Suprapubic skin (tissue), 4 donors: Measurements from ENCODE around the gene KCTD4. TPM values are rescaled to one million over a fixed set of nuclear protein-coding genes. Genes with fewer than 3 reads are reported as not detected.
"Not testable (repeated sequence)": the region's sequence is repeated elsewhere in the genome, so short reads cannot be mapped to it uniquely, and the experiment has no call there.

ENCODE experiments used
- DNase-seq, 2 donors: peaks; one replicate each; pipeline ENCODE4 v3.0.0-alpha.2; 2019; ENCODE audit warnings: low spot score in 2 of 2
- H3K27ac ChIP-seq: fragments of 200-600 bp; sonication (generic); one replicate; pipeline ENCODE4 v1.5.1; 2019
- H3K27me3 ChIP-seq: fragments of 200-600 bp; sonication (generic); one replicate; pipeline ENCODE4 v1.5.1; 2019
- H3K36me3 ChIP-seq: fragments of 200-600 bp; sonication (generic); one replicate; pipeline ENCODE4 v1.5.1; 2019
- H3K4me1 ChIP-seq: fragments of 200-600 bp; sonication (generic); one replicate; pipeline ENCODE4 v1.5.1; 2019
- H3K4me3 ChIP-seq: fragments of 200-600 bp; sonication (generic); one replicate; pipeline ENCODE4 v1.5.1; 2019; ENCODE audit warnings: mild to moderate bottlenecking
- H3K9me3 ChIP-seq: fragments of 200-600 bp; sonication (generic); one replicate; pipeline ENCODE4 v1.5.1; 2019
- EP300 ChIP-seq: sonication (generic); formaldehyde crosslinking; IDR thresholded peaks from one replicate; pipeline ENCODE4 v1.6.1; 2017; ENCODE audit warnings: antibody characterized with exemption
- POLR2A ChIP-seq, 2 donors: fragments of 450-650 bp; IDR thresholded peaks; one replicate each; pipeline ENCODE4 v1.6.1; 2017; ENCODE audit warnings: antibody characterized with exemption in 2 of 2, mild to moderate bottlenecking in 2 of 2, moderate library complexity in 2 of 2
- POLR2AphosphoS5 ChIP-seq, 3 donors: sonication (generic); formaldehyde crosslinking; IDR thresholded peaks; one replicate each; pipeline ENCODE4 v1.6.1; 2017; ENCODE audit warnings: antibody characterized with exemption in 3 of 3
- WGBS: methylation state at CpG from one replicate; pipeline ENCODE4 v1.1.5; 2018; 5-methylcytosine and 5-hydroxymethylcytosine counted together
- total RNA-seq, 4 donors: library from RNA; depleted of rRNA; stranded (reverse); fragments of >200 nt; gene quantifications; one replicate each; pipeline ENCODE4 v1.1.0, GENCODE V29; 2016
- TF ChIP-seq, protein P1 (sequence below), 2 donors: fragments of 200-600 bp in 1 of 2; fragments of 450-650 bp in 1 of 2; sonication (generic) in 1 of 2; IDR thresholded peaks; one replicate each; pipeline ENCODE4 v1.5.1; 2016 to 2019; ENCODE audit warnings: antibody characterized with exemption in 2 of 2, mild to moderate bottlenecking in 1 of 2, moderate library complexity in 1 of 2

KCTD4 gene
- 1 to 10 TPM in 3 of 4 donors, under 1 TPM in 1; 0.89 to 3.5 (median 2.2) TPM for total RNA-seq

DNA sequence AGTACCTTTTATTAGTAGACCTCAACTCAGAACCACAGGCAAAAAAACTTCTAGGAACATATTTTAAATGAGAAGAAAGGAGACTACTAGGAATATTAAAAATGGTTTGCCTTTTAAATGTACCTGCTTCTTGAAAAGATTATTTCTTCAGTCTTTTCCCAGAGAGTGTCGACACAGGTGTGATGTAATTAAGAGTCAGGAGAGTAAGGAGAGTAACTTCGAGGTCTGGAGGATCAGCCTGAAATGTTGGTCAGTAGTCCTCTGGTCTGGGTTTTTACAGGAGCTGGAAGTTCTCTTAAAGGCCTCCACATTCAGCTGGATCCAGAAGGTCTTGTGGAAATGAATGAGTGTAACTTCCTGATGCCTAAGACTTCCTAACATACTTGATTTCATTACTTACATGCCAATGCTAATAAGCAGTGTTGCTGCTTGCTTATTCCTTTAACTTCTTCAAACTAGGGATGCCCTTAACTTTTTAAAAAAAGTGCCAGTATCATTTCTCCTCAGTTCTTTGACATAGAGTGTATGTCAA is at the start of gene KCTD4:
Gene KCTD4 (minus strand): TSS at position 345 of the 532 bp plus-strand sequence. CDS start 6,478 bp downstream, outside the sequence.
- no peak within 1 kb of the TSS for H3K27ac ChIP-seq
- TF ChIP-seq, protein P1, sequence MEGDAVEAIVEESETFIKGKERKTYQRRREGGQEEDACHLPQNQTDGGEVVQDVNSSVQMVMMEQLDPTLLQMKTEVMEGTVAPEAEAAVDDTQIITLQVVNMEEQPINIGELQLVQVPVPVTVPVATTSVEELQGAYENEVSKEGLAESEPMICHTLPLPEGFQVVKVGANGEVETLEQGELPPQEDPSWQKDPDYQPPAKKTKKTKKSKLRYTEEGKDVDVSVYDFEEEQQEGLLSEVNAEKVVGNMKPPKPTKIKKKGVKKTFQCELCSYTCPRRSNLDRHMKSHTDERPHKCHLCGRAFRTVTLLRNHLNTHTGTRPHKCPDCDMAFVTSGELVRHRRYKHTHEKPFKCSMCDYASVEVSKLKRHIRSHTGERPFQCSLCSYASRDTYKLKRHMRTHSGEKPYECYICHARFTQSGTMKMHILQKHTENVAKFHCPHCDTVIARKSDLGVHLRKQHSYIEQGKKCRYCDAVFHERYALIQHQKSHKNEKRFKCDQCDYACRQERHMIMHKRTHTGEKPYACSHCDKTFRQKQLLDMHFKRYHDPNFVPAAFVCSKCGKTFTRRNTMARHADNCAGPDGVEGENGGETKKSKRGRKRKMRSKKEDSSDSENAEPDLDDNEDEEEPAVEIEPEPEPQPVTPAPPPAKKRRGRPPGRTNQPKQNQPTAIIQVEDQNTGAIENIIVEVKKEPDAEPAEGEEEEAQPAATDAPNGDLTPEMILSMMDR (IDR thresholded peaks at IDR 0.05), result no peak
- TF ChIP-seq POLR2A (IDR thresholded peaks at IDR 0.05), result no peak
- TF ChIP-seq EP300, result no peak
- TF ChIP-seq POLR2AphosphoS5 (IDR thresholded peaks at IDR 0.05), result no peak
- H3K27me3 ChIP-seq, result no peaks in the 10 kb centered on the region

DNA sequence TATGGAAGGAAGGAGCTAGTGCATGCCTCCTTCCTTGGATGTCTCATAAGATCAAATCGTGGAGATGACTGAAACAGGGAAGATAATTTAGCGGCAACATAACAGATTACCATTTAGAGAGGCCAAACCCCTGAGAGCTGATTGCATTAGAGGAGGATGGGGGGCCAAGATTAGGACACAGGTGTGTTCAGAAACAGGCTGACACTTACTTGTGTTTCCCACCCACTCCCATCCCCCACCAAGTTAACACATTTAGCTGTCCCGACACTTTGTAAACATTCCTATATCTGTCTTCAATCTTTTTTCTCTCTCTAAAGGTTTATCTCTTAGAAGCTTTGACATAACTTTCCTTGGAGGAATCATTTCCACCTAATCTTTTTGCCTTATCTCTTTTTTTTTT is 48.8 kb upstream of the KCTD4 start:
- DNase-seq, result no peak
- peaks cover 7% of the 10 kb centered on the region for H3K36me3 ChIP-seq
- no peaks in the 10 kb centered on the region for H3K27me3 ChIP-seq
- no peaks in the 10 kb centered on the region for H3K9me3 ChIP-seq
- no peak for TF ChIP-seq EP300
- TF ChIP-seq, protein P1 (IDR thresholded peaks at IDR 0.05), result no peak
- no peak for TF ChIP-seq POLR2AphosphoS5 (IDR thresholded peaks at IDR 0.05)
- TF ChIP-seq POLR2A (IDR thresholded peaks at IDR 0.05), result no peak
- H3K4me1 ChIP-seq, result no peaks in the 10 kb centered on the region
- WGBS, result 92% methylated on average over 3 of the region's 3 CpGs
- no peak overlapping the region for H3K27ac ChIP-seq
- no peak overlapping the region for H3K4me3 ChIP-seq

More for the DNA sequence above, at the start of gene KCTD4:
- H3K9me3 ChIP-seq, result no peaks in the 10 kb centered on the region
- H3K36me3 ChIP-seq, result no peaks in the 10 kb centered on the region
- no peaks in the 10 kb centered on the region for H3K4me1 ChIP-seq
- WGBS, result 80% methylated on average over 2 of the region's 2 CpGs
- DNase-seq, result no peak
- no peak within 1 kb of the TSS for H3K4me3 ChIP-seq

DNA sequence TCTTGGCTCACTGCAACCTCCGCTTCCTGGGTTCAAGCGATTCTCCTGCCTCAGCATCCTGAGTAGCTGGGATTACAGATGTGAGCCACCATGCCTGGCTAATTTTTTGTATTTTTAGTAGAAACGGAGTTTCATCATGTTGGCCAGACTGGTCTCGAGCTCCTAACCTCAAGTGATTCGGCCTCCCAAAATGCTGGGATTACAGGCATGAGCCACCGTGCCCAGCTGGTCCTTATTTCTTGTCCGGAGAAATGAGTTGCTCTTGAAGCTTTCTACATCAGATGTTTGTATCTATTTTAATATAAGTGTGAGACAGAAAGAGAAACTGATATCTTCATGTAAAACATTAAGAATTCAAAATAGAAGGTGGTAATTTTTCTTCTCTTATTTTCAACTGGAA is 43.9 kb upstream of the KCTD4 start:
- not testable (repeated sequence) for H3K9me3 ChIP-seq, DNase-seq, H3K36me3 ChIP-seq, H3K4me3 ChIP-seq, H3K27me3 ChIP-seq, H3K27ac ChIP-seq
- 88% methylated on average over 7 of the region's 7 CpGs for WGBS
- H3K4me1 ChIP-seq, result peaks cover 24% of the 10 kb centered on the region

DNA sequence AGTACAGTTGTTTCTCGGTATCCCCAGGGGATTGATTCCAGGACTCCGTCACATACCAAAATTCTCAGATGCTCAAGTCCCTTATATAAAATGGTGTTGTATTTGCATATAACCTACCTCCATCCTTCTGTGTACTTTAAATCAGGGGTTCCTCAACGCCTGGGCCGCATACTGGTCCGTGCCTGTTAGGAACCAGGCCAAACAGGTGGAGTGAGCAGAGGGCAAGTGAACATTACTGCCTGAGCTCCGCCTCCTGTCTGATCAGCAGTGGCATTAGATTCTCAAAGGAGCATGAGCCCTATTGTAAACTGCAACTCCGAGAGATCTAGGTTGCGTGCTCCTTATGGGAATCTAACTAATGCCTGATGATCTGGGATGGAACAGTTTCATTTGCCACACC is 42.2 kb upstream of the KCTD4 start:
- TF ChIP-seq POLR2AphosphoS5 (IDR thresholded peaks at IDR 0.05), result no peak
- TF ChIP-seq, protein P1 (IDR thresholded peaks at IDR 0.05), result no peak
- no peak for TF ChIP-seq POLR2A (IDR thresholded peaks at IDR 0.05)
- no peak for TF ChIP-seq EP300
- no peak for DNase-seq
- Histone ChIP-seq H3K4me1 (peaks cover 31% of the 10 kb centered on the region), H3K27me3 (no peaks in the 10 kb centered on the region), H3K4me3 (no peak overlapping the region), H3K36me3 (no peaks in the 10 kb centered on the region), H3K27ac (no peak overlapping the region), H3K9me3 (no peaks in the 10 kb centered on the region)
- 71% methylated on average over 8 of the region's 8 CpGs for WGBS

DNA sequence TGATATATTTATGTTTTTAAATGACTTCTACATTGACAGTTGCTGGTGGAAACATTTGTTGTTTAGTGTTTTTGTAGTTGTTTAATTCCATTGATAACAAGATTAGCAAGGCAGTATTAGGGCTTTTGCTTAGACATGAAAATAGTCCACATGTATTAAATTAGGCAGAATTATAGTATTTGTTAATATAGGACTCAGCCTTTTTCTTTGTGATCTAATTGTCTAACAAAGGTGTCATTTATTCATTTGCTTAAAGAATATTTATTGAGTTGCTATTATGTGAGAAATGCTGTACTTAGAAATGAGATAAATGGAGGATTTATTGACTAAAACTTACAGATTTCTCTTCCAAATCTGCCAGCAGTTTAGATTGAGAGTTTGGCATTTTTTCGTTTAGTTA is 41.7 kb upstream of the KCTD4 start:
- Histone ChIP-seq H3K4me3 (no peak overlapping the region), H3K9me3 (no peaks in the 10 kb centered on the region), H3K27ac (peak overlapping the region; percentile 14), H3K27me3 (no peaks in the 10 kb centered on the region), H3K36me3 (no peaks in the 10 kb centered on the region), H3K4me1 (peaks cover 31% of the 10 kb centered on the region)
- WGBS, result 81% methylated on average over 1 of the region's 1 CpG
- TF ChIP-seq, protein P1 (IDR thresholded peaks at IDR 0.05), result no peak
- TF ChIP-seq POLR2A (IDR thresholded peaks at IDR 0.05) (no peak), EP300 (no peak), POLR2AphosphoS5 (IDR thresholded peaks at IDR 0.05) (no peak)
- no peak for DNase-seq

DNA sequence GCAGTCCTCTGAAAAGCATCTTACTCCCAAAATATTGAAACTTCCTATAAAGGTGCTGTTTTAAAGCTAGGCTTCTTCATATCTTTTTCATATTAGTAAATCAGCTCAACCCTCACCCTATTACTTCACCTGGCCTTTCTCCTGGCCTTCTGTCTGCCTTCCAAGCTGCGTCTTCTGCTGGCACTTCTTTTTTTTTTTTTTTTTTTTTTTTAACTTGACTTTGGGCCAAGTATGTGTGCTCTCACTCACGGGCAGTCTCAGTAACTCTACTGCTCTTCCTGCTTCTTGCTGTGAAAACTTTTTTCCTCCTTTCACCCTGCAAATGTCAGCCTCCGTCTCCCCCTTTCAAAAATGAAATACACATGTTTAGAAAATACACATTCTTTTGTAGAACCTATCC is 41.2 kb upstream of the KCTD4 start:
- Histone ChIP-seq H3K36me3 (no peaks in the 10 kb centered on the region), H3K9me3 (no peaks in the 10 kb centered on the region), H3K4me3 (no peak overlapping the region), H3K4me1 (peaks cover 31% of the 10 kb centered on the region), H3K27ac (no peak overlapping the region), H3K27me3 (no peaks in the 10 kb centered on the region)
- DNase-seq, result no peak
- no peak for TF ChIP-seq EP300
- TF ChIP-seq POLR2A (IDR thresholded peaks at IDR 0.05), result no peak
- TF ChIP-seq, protein P1 (IDR thresholded peaks at IDR 0.05), result no peak
- no peak for TF ChIP-seq POLR2AphosphoS5 (IDR thresholded peaks at IDR 0.05)
- 9% methylated on average over 3 of the region's 3 CpGs for WGBS
